ENCODE data around the gene STXBP5L. TPM values are rescaled to one million over a fixed set of nuclear protein-coding genes. Genes with fewer than 3 reads are reported as not detected.

The STXBP5L gene
- under 0.01 TPM in 1 of 2 replicates, not detected in the other for total RNA-seq

GRCh38 chr3:120908030-120908794, at the start of gene STXBP5L:
Gene STXBP5L, plus strand, starts transcription at chr3:120908205. Its CDS starts 1,374 bp downstream, at chr3:120909579.

Other genes starting within 250 kb of the STXBP5L start
- gene HGD, start 226.0 kb upstream of the STXBP5L start, total RNA-seq, result 1.6 and 4.7 TPM in 2 replicates
- 7.1 and 14.5 TPM in 2 replicates for gene RABL3, start 165.7 kb upstream of the STXBP5L start, total RNA-seq
- 10.1 and 10.9 TPM in 2 replicates for gene GTF2E1, start 165.5 kb upstream of the STXBP5L start, total RNA-seq

All from mesangial cell (primary cell).